ENCODE data around the gene HDAC4.

The HDAC4 gene

DNA sequence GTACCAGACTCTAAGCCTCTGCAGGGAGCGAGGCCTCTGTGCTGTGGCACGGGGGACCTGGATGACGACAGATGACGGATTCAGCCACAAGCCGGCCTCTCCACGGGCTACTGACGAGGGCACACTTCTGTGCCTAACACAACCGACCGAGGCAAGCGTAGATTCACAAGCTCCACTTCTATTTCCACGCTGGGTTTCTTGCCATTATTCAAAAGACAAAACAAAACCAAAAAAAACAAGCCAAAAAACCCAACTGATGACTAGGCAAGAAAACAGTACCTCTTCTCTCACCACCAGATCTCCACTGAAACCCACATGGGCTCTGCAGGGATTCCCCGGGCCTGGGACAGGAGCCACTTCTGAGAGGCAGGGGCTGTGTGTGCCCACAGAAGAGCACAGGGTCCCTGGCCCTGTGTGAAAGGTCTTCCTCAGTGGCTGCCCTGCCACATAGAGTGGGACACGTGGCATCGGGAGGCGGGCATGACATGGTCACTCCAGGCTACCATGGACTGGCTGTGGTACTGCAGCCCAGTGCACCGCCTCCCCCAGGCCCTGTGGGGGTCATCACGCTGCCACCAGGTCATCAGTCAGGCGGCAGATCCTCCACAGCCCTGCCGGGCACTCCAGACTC lies 254.7 kb downstream of the HDAC4 start:
- no peak for DNase-seq

DNA sequence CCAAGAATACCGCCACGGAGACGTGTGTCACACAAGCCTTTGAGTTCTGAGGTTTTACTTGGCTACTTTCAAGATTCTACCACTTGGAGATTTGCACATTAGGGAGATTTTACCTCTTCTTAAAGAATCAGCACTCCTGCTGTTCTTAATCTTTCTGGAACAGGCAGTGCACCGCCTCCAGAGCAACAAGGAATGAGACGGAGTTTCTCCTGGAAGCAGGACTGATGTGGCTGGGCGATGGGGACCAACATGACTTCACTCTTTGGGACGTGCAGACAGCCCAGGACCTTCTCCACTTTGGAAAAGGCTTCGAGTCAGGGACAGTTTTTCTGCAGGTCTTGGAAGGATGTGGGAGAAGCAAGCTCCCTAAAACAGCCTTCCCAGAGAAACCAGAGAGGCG lies 255.2 kb downstream of the HDAC4 start:
- DNase-seq: no peak

DNA sequence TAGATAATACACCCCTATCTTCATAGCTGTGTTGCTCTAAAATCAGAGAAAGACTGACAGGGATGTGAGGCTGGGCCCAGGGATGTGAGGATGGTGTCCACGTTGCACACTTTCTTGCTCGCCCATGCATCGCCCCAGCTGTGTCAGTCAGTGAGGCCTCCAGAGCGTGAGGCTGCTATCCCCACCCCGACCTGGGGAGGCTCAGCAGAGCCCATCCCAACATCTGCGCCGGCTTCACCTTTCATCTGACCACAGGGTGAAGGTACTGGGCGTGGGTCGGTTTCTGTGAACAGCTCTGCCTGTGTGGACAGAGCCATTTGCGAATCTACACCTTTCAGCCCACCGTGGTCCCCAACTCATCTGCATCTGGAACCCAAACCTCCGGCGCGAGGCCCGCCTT lies 255.7 kb downstream of the HDAC4 start:
- no peak for DNase-seq

DNA sequence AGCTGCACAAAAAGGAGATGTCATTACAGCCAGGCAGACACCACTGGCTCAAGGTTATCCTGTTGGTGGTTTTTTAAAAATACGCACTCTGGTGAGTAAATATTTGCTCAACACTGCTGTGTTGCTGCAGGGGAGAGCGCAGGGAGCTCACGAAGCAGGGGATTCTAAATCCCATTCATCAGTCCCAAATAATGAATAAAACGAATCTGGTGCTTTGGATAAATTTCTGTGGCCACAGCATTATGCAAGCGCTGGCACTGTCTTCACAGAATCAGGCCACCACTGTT lies 256.2 kb downstream of the HDAC4 start:
- no peak for DNase-seq

DNA sequence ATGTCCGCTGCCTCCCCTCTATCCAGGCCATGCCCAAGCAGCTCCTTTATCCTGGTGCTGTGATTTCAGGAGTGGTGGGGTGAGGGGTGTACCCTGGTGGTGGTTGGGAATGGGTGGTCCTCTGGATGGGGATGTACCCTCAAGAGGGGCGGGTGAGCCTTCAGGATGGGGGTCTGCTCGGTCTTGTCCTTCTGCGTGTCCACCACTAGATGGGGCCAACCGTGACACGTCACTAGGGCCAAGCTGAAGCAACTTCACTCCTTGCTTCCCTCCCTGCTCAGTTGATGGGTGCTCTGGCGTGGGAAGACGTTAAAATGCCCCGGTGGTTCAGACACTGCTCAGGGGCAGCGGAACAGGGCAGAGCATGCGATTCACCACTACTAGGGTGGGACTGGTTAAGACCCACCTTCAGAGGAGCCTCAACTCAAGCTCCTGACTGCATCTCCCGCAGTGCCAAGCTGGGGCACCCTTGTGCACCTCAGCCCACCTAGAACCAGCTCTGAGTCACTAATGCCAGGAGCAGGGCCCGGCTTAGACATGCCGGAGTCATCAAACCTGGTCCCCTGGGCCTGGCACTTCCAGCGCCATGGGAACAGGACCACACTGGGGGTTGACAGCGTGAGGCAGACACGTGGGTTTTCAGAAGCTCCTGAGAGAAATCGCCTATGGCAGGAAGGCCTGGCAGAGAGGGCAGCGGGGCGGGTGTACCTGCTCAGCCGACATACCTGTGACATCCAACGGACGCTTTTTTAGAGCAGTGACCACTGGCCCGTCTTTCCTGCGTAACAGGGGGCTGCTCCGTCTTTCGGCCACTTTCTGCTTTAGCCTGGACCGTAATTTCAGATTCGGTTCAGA lies 256.7 kb downstream of the HDAC4 start:
- DNase-seq: no peak

DNA sequence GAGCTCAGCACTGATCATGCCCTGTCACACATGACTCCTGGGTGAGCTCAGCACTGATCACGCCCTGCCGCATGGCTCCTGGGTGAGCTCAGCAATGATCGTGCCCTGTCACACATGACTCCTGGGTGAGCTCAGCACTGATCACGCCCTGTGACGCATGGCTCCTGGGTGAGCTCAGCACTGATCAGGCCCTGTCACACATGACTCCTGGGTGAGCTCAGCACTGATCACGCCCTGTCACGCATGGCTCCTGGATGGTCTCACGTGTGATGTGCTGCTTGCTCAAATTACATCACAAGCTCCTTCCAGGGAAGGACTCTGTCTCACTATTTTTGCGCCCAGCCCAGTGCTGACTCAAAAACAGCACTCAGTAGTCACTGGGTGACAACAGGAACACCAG lies 258.0 kb downstream of the HDAC4 start:
- DNase-seq: no peak

DNA sequence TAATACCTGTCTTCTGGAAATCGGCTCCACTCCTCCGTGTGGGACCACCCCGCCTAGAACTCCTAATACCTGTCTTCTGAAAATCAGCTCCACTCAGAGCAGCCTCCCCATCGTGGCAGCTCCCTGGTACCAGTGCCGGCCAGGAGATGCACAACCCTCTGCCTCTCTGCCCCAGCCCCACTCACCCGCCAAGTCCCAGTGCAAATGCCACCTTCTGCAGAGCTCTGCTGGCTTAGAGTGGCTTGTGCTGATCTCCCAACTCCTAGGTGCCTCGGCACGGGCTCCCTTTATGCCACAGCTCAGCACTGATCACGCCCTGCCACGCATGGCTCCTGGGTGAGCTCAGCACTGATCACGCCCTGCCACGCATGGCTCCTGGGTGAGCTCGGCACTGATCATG lies 258.5 kb downstream of the HDAC4 start:
- DNase-seq: no peak

DNA sequence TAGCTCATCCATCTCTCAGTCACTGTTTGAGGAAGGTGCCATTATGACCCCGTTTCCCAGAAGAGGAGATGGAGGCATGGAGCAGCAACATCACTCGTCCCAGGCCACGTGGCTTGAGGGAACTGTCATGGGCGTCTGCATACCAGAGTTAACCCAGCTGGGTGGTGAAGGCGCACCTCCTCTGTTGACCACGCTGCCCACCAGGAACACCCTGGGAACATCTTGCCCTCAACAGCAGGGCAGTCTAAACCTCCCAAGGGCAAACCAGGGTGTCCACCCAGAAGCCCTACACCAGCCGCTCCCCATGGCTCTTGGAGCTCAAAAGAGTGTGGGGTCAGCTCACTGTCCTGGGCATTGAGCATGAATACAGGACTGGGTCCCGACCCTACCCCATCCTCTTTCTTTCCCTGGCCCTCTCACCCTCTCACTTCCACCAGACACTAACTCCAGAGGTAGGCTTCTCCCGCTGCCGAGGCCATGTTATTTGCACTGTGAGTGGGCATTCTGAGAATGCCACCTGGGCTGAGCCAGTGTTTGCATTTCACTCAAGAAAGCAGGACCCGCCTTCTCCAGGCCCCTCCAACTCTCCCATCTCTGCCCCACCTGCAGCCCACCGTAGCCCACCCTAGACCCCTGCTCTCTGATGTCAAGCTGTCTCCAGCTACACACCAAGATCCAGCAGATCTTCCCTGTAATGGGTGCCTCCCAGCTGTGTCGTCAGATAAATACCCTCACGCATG lies 259.6 kb downstream of the HDAC4 start:
- DNase-seq: no peak

DNA sequence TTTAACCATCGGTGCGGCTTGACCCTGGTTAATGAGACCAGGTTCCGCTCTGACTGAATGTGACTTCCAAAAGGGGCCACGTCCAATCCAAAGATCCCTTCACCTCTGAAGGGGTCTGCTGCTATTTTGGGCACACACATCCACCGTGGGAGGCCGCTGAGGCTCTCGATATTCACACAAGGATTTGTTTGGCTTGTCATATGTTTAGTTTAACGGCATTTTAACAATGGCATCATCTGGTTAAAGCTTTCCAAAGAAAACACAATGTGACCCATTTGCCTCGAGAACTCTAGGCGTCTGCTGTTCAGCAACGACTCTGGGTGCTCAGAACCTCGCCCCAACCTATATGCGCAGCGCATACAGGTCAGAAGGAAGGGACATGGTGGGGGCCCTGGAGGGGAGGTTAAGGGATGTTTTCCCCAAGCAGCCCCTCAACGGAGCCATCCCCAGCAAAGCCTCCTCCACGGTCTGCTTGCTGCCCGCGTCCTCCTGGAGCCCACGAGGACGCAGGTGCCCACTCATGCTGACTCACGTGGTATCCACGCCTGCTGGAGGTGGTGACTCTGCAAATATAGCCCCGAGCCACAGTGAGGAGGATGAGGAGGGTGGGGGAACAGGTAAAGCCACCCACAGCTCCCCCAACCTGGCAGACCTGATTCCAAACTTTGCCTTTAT lies 260.3 kb downstream of the HDAC4 start:
- no peak for DNase-seq

DNA sequence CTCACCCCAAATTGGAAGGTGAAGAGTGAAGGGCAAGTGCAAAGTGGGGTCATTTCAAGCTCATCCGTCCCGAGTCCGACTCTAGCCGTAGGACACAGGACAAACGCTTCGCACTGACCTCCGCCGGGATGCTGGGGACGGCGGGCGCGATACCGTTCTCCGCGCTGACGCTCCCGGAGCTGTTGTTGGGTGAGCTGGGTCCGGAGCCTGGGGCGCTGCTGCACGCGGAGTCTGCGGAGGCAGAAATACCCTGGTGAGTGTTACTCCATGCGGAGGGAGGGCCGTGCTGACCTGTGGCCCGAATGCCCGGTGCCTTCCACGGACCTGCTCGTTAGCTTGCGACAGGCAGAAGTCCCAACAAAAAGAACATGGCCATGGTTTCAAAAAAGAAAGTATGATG lies 261.3 kb downstream of the HDAC4 start:
- no peak for DNase-seq

DNA sequence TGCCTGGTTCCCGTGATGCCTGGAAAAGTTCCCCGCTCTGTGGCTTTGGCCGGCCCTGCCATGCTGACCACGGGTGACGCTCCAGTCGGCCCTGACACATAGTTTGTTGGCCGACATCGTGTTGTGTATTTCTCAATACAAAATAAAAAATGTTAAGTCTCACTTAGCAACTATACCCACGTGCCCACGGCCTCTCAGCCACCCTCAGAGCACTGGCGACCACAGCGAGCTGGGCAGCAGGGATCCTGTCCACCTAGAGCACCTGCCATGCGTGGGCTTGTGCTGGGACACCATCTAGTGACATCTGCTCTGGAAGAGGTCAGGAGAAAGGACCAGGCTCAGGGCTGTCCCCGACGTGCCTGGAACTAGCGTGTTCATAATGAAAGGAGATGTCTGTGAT lies 261.7 kb downstream of the HDAC4 start:
- DNase-seq: no peak

DNA sequence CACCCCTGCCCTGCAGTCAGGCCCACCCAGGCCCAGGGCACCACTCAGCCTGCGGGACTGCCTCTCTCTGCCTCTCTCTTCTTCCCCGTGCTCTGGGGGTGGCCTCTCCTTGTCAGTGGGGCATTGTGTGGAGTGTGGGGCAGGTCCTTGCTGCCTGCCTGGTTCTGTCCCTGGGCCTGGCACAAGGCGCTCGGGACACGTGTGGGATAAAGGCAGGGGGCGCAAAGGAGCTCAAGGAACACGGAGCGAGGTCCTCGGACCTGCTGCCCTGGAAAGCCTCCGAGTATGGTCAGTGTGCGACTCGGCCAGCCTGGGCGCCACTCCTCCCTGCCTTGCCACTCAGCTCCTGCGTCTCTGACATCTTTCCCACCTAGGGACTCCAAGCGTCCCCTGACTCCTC lies 262.2 kb downstream of the HDAC4 start:
- DNase-seq: no peak

DNA sequence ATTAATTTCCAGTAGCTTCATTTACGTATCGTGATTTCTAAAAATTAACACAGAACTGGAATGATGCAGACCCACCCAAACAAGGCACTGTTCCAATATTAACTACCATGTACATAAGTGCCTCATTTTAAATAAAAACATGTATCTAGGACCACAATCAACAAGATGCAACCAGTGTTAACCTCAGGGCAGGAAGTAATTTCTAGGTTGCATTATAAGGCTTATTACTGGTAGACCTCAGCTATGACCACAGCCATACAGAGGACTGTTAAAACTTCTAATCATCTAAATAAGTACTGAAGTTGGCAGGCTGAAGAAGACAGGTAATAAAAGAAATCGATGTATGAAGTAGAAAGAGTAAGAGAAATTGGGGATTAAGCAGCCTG lies 262.9 kb downstream of the HDAC4 start:
- no peak for DNase-seq

DNA sequence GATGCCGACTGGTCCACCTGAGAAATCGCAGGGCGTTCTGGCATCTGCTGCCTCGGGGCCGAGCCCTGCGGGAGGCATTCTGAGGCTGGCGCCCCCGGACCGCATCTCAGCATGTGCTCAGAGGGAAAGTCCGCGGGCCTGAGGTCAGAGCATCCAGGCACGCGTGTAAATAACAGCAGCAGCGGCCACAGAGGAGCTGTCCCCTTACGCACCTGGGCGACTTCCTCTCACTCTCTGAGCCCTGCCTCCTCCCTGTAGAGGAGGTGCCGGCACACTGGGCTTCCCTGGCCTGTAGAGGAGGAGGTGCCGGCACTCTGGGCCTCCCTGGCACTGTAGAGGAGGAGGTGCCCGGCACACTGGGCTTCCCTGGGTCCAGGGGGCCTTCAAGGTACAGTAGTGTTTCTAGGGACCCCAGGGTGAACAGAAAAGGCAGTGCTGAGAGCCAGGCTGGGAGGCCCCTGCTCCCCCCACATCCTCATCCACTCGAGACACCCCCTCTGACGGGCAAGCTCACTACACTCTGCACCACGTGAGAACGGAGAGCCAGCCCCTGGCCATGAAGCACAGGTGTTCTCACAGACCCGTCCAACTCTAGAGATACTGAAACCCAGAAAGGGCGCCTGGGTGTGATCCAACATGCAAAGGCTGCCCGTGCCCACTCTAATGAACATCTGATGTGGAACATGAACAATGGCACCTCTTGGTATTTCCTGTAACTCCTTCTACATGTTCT lies 263.5 kb downstream of the HDAC4 start:
- DNase-seq: no peak

DNA sequence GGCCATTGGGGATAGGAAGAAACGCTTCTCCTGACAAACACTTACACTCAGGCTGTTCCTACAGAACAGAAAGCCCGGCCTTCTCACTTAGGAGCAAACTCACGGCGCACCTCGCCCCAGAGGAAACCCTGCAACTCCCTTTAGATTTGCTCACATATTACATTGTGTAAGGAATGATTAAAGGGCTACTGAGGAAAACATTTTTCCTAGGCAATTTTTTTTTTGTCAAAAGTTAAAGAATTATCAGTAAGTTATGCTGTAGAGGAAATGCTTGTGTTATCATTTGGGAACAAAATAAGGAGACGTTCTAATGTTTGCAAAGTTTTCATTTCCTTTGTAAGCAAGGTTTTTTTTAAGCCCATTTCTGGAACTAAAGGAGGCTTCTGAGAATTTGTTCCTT lies 264.1 kb downstream of the HDAC4 start:
- no peak for DNase-seq

DNA sequence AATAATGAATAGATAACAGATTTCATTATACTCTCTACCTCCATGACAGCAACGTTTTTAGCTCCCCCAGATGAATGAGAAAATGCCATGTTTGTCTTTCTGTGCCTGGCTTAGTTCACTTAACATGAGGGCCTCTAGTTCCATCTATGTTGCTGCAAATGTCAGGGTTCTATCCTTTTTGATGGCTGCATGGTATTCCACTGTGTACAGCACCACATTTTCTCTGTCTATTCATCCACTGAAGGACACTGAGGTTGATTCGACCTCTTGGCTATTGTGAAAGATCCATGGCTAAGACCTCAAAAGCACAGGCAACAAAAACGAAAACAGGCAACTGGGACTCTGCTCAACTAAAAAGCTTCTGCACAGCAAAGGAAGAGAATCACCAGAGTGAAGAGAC lies 264.6 kb downstream of the HDAC4 start:
- no peak for DNase-seq

DNA sequence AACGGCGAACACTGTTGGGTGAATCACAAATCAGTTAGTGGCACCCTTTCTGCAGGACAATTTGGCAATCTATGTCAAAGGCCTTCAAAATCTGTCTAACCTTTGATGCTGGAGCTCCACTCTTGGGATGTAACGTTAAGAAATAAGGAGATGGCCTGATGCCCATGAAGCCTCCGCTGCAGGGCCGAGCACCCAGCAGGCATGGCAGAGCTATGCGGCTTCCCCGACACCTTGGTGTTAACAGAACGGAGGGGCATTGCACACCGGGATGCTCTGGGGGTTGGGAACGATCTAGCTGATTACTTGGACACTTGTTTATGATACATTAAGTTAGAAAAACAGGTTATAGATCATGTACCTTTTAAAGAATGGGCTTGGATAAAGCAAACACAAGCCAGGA lies 265.3 kb downstream of the HDAC4 start:
- no peak for DNase-seq

DNA sequence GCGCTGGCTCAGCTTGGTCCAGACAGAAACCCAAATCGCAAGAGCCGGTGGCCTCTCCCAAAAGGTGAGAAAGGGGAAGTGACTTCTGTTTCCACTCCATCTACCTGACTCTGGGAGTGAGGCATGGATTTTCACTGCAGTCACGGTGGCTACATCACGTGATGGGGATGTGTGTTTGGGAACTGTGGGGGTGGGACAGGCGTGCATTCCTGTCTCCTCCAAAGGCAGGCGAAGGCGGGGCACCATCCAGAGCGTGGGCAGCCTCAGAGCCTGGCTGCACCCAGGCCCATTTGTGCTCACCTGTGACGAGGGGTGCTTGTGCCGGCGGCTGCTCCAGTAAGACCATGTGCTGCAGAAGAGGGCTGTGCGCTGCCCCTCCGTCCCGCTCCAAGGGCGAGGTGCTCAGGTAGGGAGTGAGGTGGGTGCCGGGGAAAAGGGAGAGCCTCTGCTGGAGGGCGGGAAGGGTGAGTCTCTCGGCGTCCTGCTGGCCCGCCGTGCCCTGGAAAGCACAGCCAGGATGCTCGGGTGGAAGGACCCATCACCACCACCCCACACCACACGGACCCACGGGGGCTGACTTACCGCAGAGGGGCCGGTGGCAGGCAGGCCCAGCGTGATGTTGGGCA lies 266.8 kb downstream of the HDAC4 start:
- no peak for DNase-seq

DNA sequence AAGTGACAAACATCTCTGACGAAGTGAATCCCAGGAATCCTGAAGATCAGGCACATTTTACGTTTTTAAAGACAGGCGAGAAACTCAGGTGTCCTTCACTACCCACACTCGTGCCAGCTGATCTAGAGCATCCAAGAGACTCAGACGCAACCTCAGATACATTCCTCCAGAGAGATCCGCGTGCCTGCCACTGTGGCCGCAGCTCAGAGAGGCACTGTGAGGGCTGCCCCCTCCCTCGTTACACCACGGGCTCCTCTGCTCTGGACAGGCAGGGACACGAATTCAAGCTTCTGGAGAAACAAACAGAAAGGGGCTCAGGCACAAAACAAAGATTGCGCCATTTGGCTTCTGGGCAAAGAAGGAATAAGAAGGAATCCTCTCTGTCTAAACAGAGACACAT lies 268.0 kb downstream of the HDAC4 start:
- DNase-seq: no peak

DNA sequence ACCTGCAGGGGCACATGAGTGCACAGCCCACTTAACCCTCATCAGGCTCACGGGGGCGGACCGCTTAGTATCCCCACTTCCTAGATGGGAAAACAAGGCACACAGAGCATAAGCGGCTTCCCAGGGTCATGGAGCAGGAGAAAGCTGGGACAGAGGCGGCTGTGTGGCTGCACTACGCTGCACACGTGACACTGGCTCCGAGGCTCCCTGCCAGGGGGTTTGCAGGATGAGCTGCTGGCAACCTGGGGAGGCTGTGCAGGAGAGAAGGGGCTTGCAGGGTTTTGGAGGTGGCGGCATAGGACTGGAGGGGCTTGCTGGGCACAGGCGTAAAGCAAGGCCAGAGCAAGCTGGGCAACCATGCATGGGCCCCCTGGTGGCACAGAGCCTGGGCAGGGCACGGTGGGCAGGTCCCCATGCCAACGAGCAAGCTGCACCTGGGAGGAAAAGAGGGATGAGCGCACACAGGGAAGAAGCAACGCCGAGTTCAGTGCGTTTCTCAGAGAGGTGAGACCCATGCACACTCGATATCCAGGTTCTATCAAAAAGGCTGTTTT lies 268.6 kb downstream of the HDAC4 start:
- no peak for DNase-seq

DNA sequence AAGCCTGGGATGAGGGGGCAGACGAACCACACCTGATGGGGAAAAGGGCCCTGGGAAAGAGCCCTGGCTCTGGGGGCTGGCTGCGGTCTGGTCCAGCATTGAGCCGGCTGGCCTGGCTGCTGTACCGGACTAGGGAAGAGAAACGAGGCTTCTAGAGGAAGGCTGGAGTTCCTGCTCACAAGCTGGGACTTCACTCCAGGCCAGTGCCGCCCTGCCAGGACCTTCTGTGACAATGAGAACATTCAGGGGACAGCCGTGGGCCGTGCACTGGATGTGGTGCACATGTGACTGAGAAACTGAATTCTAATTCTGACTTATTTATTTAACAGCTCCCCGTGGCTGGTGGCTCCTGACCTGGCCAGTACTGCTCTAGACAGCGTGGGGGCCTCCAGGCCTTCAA lies 269.3 kb downstream of the HDAC4 start:
- DNase-seq: no peak

DNA sequence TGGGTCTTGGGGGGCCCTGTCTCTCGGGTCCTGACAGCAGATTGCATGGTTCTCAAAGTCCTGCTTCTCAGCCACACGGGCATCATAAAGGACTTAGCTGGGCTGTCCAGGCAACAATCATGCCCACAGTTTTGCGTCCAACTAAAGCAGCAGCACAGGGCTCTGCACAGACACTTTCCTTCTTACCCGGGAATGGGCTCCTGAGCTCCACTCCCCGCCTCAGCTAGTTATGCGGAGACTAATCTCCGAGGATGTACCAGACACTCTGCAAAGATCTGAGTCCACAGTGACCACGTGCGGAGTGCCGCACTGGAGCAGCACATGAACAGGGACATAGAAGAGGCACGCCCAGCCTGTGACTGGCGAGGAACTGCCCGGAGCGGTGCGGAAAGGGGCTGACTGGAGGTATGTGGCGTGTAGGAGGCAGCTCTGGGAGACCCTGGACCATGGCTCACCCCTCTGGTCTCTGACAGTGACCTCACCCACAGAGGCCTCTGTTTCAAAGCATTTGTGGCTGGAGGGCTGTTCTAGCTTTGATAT lies 270.0 kb downstream of the HDAC4 start:
- DNase-seq: no peak
